GM12873 (cell line): Measurements from ENCODE around the gene MICALL2.

Experiments
- CTCF ChIP-seq: IDR thresholded peaks from 2 replicates; pipeline ENCODE4 v1.5.1; 2012; ENCODE audit warnings: low read depth, mild to moderate bottlenecking, moderate library complexity, low read length, control low read depth; ENCODE audit not compliant: insufficient read depth; ENCODE audit errors: missing control alignments

The MICALL2 gene

DNA sequence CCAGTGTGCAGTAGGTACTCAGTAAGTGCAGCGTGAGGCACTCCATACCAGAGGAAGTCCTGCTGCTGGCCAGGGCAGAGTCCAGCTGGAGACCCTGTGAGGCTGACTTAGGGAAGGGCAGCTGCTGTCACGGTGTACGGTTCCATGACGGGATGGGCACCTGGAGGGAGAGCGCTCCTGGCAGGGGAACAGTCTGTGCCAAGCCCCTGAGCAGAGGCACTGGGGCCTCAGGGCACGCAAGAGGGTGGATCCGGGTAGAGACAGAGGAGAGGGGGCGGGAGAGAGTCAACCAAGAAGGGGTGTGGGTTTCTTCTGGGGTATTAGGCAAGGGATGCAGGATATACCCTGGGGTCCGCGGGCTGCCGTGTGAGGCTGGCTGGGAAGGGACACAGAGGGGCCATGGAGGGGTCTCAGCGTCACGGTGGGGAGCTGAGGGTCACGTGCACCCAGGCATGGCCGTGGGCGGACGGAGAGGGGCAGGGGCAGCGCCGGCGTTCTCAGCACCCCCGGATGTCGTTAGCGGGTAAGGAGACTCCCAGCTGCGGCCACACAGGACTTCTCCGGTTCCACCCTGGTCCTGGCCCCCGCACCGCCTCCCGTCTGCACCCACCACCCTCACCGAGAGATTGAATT, 70.5 kb downstream of the MICALL2 start:
- no peak for TF ChIP-seq CTCF

DNA sequence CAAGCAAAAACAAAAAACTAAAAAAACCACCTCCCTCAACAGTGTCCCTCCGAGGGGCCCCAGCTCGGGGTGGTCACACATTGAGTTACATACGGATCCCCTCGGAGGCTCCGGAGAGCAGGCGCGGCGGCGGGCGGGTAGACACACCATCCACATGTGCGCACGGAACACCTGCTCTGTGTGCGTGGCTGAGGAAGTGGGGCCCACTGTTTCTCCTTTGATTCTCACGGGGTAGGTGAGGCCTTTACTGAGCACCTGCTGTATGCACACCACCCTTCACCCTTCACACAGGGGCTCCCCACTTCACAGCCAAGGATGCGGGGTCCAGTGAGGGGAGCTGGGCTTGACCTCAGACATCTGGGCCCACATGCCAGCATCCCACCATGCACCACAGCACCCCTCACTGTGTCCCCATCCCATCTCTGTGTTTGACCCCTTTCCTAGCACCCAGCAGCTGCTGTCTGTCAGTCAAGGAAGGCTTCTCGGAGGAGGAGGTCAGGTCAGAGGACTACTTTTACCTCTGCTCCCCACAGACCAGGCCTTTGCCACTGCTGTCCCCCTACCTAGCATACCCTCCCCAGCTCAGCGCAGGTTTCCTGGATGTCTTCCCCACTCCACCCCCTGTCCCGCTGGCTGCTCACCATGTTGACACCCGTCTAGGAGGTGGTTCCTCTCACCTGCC, 71.1 kb downstream of the MICALL2 start:
- TF ChIP-seq CTCF, result no peak

DNA sequence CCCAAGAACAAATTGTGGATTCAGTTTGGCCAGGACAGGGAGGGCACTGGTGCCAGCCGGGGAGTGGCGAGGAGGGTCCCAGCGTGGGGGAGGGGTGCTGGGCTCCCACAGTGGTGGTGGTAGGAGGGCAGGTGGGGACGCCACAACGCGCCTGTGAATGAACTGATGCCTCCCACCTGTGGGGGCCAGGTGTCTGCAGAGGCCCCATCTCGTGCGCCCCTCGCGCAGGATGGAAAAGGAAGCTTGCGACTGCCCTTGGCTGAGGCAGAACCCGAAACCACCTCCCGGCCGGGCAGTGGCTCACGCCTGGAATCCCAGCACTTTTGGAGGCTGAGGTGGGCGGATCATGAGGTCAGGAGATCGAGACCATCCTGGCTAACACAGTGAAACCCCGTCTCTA, 72.0 kb downstream of the MICALL2 start:
- TF ChIP-seq CTCF, result no peak

DNA sequence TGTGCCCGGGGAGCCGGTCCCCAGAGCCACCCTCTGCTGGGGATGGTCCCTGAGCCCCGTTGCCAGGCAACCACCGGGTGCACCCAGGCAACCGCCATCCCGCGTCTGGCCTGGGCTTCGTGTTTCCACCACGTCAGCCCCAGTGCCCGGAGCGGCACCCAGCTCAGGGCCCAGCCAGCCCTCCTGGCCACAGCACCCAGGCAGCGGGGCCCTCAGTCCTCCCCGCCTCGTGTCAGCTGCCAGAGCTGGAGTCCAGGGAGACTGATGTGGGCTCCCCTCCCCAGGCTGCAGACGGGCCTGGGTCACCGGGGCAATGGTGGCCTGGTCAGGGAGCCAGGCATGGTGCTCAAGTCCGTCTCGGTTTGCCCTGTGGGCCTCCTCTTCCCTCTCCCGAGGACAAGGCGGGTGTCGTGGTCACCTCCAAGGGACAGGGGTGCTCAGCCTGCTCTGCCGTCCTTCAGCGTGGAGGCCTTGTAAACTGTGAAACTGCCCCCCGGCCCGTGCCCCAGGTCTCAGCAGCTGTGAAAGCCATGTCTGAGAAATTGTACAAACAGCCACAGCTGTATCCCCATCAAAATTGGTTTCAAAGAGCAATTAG, 72.5 kb downstream of the MICALL2 start:
- TF ChIP-seq CTCF, result no peak

DNA sequence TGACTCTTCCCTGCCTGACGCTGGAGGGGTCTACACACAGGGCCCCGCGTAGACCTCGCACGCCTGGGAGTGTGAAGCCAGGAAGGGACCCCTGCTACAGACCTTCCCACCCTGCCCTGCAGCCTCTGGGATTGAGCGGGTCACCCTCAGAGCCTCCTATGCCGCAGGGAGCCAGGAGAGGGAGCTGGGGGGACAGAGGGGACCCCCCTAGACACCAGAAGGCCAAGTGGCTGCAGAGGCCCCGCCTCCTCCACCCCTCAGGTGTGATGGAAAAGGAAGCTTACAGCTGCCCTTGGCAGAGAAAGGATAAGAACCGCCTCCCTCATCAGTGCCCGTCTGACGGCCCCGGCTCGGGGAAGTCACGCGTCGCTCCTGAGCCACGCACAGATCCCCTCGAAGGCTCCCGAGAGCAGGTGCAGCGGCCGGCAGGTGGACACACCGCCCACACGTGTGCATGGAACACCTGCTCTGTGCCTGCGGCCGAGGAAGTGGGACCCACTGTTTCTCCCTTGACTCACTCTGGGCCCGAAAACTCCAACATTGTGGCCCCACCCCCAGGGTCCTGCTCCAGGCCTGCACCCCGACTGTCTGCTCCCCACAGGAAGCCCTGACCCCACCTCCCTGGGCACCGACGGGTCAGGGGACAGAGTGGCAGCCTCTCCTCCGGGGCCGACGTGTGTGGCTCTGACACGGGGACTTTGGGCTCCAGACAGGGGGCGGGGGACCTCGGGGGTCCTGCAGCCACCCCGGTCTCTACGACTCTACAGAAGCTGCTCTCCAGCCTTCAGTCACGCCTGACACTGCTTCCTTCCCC, 73.3 kb downstream of the MICALL2 start:
- TF ChIP-seq CTCF, result no peak

- TF ChIP-seq CTCF, result no peak
These were observed 74.0 kb downstream of the MICALL2 start for GRCh38 chr7:1385086-1385808.
